MM.1S (cell line): ENCODE data around the gene LILRB3.

Experiments used
- CTCF ChIP-seq: fragments of 300-600 bp; sonication (generic); IDR thresholded peaks from 2 replicates; pipeline ENCODE4 v1.5.1; 2016; ENCODE audit warnings: antibody characterized with exemption, low read length, mixed read lengths
- EZH2 ChIP-seq: fragments of 300-600 bp; sonication (generic); optimal IDR thresholded peaks from 2 replicates; pipeline ENCODE3; 2017; ENCODE audit warnings: low read depth, mild to moderate bottlenecking, antibody characterized with exemption, low read length, mixed read lengths
- EZH2phosphoT487 ChIP-seq: fragments of 300-600 bp; sonication (generic); IDR thresholded peaks from 2 replicates; pipeline ENCODE4 v1.6.1; 2018; ENCODE audit warnings: antibody characterized with exemption, low read length

GRCh38 chr19:54180691-54181091 lies 42.1 kb downstream of the LILRB3 start:
- no peak for TF ChIP-seq EZH2
- no peak for TF ChIP-seq CTCF
- no peak for TF ChIP-seq EZH2phosphoT487
